SU-DHL-6 (cell line): ENCODE data around the gene MAST1.
"Not testable (repeated sequence)": the region's sequence is repeated elsewhere in the genome, so short reads cannot be mapped to it uniquely, and the experiment has no call there.

Source experiments
- H2AFZ ChIP-seq: fragments of 200-600 bp; sonication (generic); 2 replicates; pipeline ENCODE4 v1.6.1; 2014; ENCODE audit warnings: low read depth, mild to moderate bottlenecking, moderate library complexity, mixed read lengths, antibody characterized with exemption, low read length; ENCODE audit not compliant: severe bottlenecking
- H3F3A ChIP-seq: fragments of 200-600 bp; shearing (Covaris generic); 2 replicates; pipeline ENCODE4 v1.6.0; 2016; ENCODE audit warnings: antibody characterized with exemption, mild to moderate bottlenecking; ENCODE audit not compliant: insufficient read depth
- H3K27ac ChIP-seq: fragments of 200-600 bp; sonication (generic); 2 replicates; pipeline ENCODE4 v1.5.1; 2016; ENCODE audit warnings: low read depth, mild to moderate bottlenecking, low read length, moderate library complexity, mixed read lengths
- H3K27me3 ChIP-seq: fragments of 200-600 bp; sonication (generic), shearing (Covaris generic); 2 replicates; pipeline ENCODE4 v1.6.0; 2014; ENCODE audit warnings: mild to moderate bottlenecking, low read length
- H3K36me3 ChIP-seq: fragments of 200-600 bp; sonication (generic); 2 replicates; pipeline ENCODE4 v1.6.1; 2014; ENCODE audit warnings: mild to moderate bottlenecking, low read length, mixed read lengths
- H3K4me2 ChIP-seq: fragments of 300-600, 200-600 bp; shearing (Covaris generic), sonication (generic); 2 replicates; pipeline ENCODE4 v1.6.0; 2014; ENCODE audit warnings: low read length, low read depth, mild to moderate bottlenecking; ENCODE audit not compliant: poor library complexity, severe bottlenecking
- H3K4me3 ChIP-seq: fragments of 200-600 bp; sonication (generic); 2 replicates; pipeline ENCODE4 v1.5.1; 2014; ENCODE audit warnings: antibody characterized with exemption, low read length, mild to moderate bottlenecking, mixed read lengths; ENCODE audit not compliant: insufficient read depth, poor library complexity, severe bottlenecking
- H3K79me2 ChIP-seq: fragments of 200-600 bp; sonication (generic); 2 replicates; pipeline ENCODE4 v1.6.1; 2014; ENCODE audit warnings: mild to moderate bottlenecking, low read length, moderate library complexity; ENCODE audit not compliant: insufficient read depth
- H3K9ac ChIP-seq: fragments of 200-600 bp; sonication (generic); 2 replicates; pipeline ENCODE4 v1.7.0; 2014; ENCODE audit warnings: mild to moderate bottlenecking, low read length
- H3K9me2 ChIP-seq: fragments of 200-600 bp; sonication (generic); replicated peaks from 2 replicates; pipeline ENCODE4 v1.6.1; 2014; ENCODE audit warnings: low read length; ENCODE audit not compliant: insufficient read depth
- H3K9me3 ChIP-seq: fragments of 200-600 bp; sonication (generic); 2 replicates; pipeline ENCODE4 v1.6.1; 2014; ENCODE audit warnings: low read length, mixed read lengths; ENCODE audit not compliant: insufficient read depth
- H4K20me1 ChIP-seq: fragments of 200-600 bp; sonication (generic); 2 replicates; pipeline ENCODE4 v1.6.1; 2014; ENCODE audit warnings: low read depth, mild to moderate bottlenecking, antibody characterized with exemption, low read length, moderate library complexity, mixed read lengths
- CTCF ChIP-seq: fragments of 200-600 bp; sonication (generic); IDR thresholded peaks from one replicate; pipeline ENCODE4 v1.5.1; 2017; ENCODE audit warnings: antibody characterized with exemption, mild to moderate bottlenecking, low read length, moderate library complexity; ENCODE audit not compliant: insufficient read depth, poor library complexity, severe bottlenecking
- EZH2phosphoT487 ChIP-seq: fragments of 200-600 bp; sonication (generic), shearing (Covaris generic); conservative IDR thresholded peaks from 2 replicates; pipeline ENCODE4 v1.6.1; 2018; ENCODE audit warnings: mild to moderate bottlenecking, antibody characterized with exemption, low read length, moderate library complexity, mixed read lengths

Gene MAST1

GRCh38 chr19:12842511-12842910, 4.2 kb downstream of the MAST1 start:
- no peaks in the 10 kb centered on the region for H3K36me3 ChIP-seq
- H2AFZ ChIP-seq = no peak overlapping the region
- H3F3A ChIP-seq = peaks cover 12% of the 10 kb centered on the region
- H3K9ac ChIP-seq = no peak overlapping the region
- H3K79me2 ChIP-seq = 0 out of 2 replicates have a peak, but pooled peaks cover 4% of the 10 kb centered on the region
- no peaks in the 10 kb centered on the region for H3K27me3 ChIP-seq
- no peak overlapping the region for H3K4me3 ChIP-seq
- H4K20me1 ChIP-seq = no peaks in the 10 kb centered on the region
- H3K9me3 ChIP-seq = no peaks in the 10 kb centered on the region
- no peak overlapping the region for H3K4me2 ChIP-seq
- TF ChIP-seq EZH2phosphoT487 = no peak
- TF ChIP-seq CTCF = no peak
- H3K9me2 ChIP-seq = no peaks in the 10 kb centered on the region
- no peak overlapping the region for H3K27ac ChIP-seq

- no peak overlapping the region for H3K9ac ChIP-seq
- TF ChIP-seq EZH2phosphoT487 = no peak
- no peak for TF ChIP-seq CTCF
Observed at GRCh38 chr19:12843328-12843727, 5.0 kb downstream of the MAST1 start.

GRCh38 chr19:12843999-12844732, 5.9 kb downstream of the MAST1 start:
- H3F3A ChIP-seq = peaks cover 9% of the 10 kb centered on the region
- H3K79me2 ChIP-seq = 0 out of 2 replicates have a peak, but pooled peaks cover 4% of the 10 kb centered on the region
- no peak overlapping the region for H3K4me2 ChIP-seq
- no peak overlapping the region for H3K9ac ChIP-seq
- H4K20me1 ChIP-seq = no peaks in the 10 kb centered on the region
- TF ChIP-seq CTCF = no peak
- no peak for TF ChIP-seq EZH2phosphoT487
- H3K27ac ChIP-seq = no peak overlapping the region
- H3K4me3 ChIP-seq = no peak overlapping the region
- H2AFZ ChIP-seq = no peak overlapping the region
- no peaks in the 10 kb centered on the region for H3K36me3 ChIP-seq
- H3K9me2 ChIP-seq = no peaks in the 10 kb centered on the region
- H3K9me3 ChIP-seq = no peaks in the 10 kb centered on the region
- no peaks in the 10 kb centered on the region for H3K27me3 ChIP-seq

More at GRCh38 chr19:12843328-12843727, 5.0 kb downstream of the MAST1 start:
- Histone ChIP-seq H3K79me2 (0 out of 2 replicates have a peak, but pooled peaks cover 4% of the 10 kb centered on the region), H3K4me3 (no peak overlapping the region), H2AFZ (no peak overlapping the region), H3K27me3 (no peaks in the 10 kb centered on the region), H3K9me2 (no peaks in the 10 kb centered on the region), H3K27ac (no peak overlapping the region), H3F3A (peaks cover 12% of the 10 kb centered on the region), H4K20me1 (no peaks in the 10 kb centered on the region), H3K4me2 (no peak overlapping the region), H3K36me3 (no peaks in the 10 kb centered on the region), H3K9me3 (no peaks in the 10 kb centered on the region)

GRCh38 chr19:12846613-12847012, 8.3 kb downstream of the MAST1 start:
- not testable (repeated sequence) for H3K9me2 ChIP-seq, H3K9me3 ChIP-seq, H3F3A ChIP-seq, H3K4me2 ChIP-seq, H3K9ac ChIP-seq, H3K79me2 ChIP-seq, H3K27me3 ChIP-seq, H3K36me3 ChIP-seq, H3K4me3 ChIP-seq, H4K20me1 ChIP-seq, H3K27ac ChIP-seq, H2AFZ ChIP-seq
